ENCODE data around the gene SLX4IP. TPM values are rescaled to one million over a fixed set of nuclear protein-coding genes. Genes with fewer than 3 reads are reported as not detected.

The SLX4IP gene
- total RNA-seq, 1 experiment from 2014 or later, result 11.1 TPM

DNA sequence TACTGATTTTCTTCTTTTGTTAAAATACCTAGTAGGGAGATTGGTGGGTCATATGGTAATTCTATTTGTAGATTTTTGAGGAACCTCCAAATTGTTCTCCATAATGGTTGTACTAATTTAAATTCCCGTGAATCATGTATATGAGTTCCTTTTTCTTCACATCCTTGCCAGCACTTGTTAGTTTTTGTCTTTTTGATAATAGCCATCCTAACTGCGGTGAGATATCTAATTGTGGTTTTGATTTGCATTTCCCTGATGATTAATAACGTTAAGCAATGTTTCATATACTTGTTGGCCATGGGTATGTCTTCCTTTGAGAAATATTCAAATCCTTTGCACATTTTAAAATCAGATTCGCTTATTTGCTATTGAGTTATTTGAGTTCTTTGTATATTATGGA lies 127.8 kb downstream of the SLX4IP start:
- H3K79me2 ChIP-seq (ENCODE audit: insufficient read depth, low read length), result no peaks in the 10 kb centered on the region
- no peak overlapping the region for H3K9ac ChIP-seq (ENCODE audit: low read length)
- H4K20me1 ChIP-seq (ENCODE audit: insufficient read depth), result no peaks in the 10 kb centered on the region
- POLR2A ChIA-PET, result no interaction called here
- no peak overlapping the region for H3K27ac ChIP-seq (ENCODE audit: low read depth, low read length)
- DNase-seq (ENCODE audit: low read depth, low spot score) (no peak), ATAC-seq (no peak)
- 0 out of 2 replicates have a peak, but pooled peaks cover 4% of the 10 kb centered on the region for H3K9me2 ChIP-seq (ENCODE audit: insufficient read depth)
- H3K4me1 ChIP-seq (ENCODE audit: control insufficient read depth in 1 of 2, insufficient read depth in 2 of 2, low read length in 2 of 2), result peaks cover 23 to 39% of the 10 kb centered on the region in 2 experiments
- BruUV-seq (replicated peaks), result no TSS peak
- no peak overlapping the region for H3K4me2 ChIP-seq (ENCODE audit: low read length)
- intact Hi-C loops (cut with micrococcal nuclease), result no loop called here
- H3K27me3 ChIP-seq (ENCODE audit: insufficient read depth, low read length), result no peaks in the 10 kb centered on the region
- H3K9me3 ChIP-seq (ENCODE audit: control insufficient read depth in 1 of 2, insufficient read depth in 1 of 2, low read depth in 1 of 2, low read length in 2 of 2), result no peaks in the 10 kb centered on the region
- no peaks in the 10 kb centered on the region for H3K36me3 ChIP-seq (ENCODE audit: control insufficient read depth in 1 of 2, insufficient read depth in 2 of 2, low read length in 2 of 2)
- TF ChIP-seq FOSL1 (IDR thresholded peaks at IDR 0.05; ENCODE audit: low read depth), result no peak
- TF ChIP-seq POLR2A (IDR thresholded peaks at IDR 0.05; ENCODE audit: borderline replicate concordance, extremely low read depth, insufficient read depth, insufficient read length), result no peak
- TF ChIP-seq SRF (IDR thresholded peaks at IDR 0.05; ENCODE audit: low read depth), result no peak
- TF ChIP-seq, protein P1, sequence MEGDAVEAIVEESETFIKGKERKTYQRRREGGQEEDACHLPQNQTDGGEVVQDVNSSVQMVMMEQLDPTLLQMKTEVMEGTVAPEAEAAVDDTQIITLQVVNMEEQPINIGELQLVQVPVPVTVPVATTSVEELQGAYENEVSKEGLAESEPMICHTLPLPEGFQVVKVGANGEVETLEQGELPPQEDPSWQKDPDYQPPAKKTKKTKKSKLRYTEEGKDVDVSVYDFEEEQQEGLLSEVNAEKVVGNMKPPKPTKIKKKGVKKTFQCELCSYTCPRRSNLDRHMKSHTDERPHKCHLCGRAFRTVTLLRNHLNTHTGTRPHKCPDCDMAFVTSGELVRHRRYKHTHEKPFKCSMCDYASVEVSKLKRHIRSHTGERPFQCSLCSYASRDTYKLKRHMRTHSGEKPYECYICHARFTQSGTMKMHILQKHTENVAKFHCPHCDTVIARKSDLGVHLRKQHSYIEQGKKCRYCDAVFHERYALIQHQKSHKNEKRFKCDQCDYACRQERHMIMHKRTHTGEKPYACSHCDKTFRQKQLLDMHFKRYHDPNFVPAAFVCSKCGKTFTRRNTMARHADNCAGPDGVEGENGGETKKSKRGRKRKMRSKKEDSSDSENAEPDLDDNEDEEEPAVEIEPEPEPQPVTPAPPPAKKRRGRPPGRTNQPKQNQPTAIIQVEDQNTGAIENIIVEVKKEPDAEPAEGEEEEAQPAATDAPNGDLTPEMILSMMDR (IDR thresholded peaks at IDR 0.05 in 2 of 3, conservative IDR thresholded peaks at IDR 0.05 in 1 of 3; ENCODE audit: borderline replicate concordance in 1 of 3, insufficient read depth in 1 of 3, low read depth in 2 of 3, low read length in 2 of 3), result no peak
- TF ChIP-seq, protein P2, sequence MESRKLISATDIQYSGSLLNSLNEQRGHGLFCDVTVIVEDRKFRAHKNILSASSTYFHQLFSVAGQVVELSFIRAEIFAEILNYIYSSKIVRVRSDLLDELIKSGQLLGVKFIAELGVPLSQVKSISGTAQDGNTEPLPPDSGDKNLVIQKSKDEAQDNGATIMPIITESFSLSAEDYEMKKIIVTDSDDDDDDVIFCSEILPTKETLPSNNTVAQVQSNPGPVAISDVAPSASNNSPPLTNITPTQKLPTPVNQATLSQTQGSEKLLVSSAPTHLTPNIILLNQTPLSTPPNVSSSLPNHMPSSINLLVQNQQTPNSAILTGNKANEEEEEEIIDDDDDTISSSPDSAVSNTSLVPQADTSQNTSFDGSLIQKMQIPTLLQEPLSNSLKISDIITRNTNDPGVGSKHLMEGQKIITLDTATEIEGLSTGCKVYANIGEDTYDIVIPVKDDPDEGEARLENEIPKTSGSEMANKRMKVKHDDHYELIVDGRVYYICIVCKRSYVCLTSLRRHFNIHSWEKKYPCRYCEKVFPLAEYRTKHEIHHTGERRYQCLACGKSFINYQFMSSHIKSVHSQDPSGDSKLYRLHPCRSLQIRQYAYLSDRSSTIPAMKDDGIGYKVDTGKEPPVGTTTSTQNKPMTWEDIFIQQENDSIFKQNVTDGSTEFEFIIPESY (IDR thresholded peaks at IDR 0.05; ENCODE audit: extremely low read depth, insufficient replicate concordance, low read length), result no peak
- TF ChIP-seq EGR1 (IDR thresholded peaks at IDR 0.05; ENCODE audit: low read depth), result no peak
- TF ChIP-seq, protein P3, sequence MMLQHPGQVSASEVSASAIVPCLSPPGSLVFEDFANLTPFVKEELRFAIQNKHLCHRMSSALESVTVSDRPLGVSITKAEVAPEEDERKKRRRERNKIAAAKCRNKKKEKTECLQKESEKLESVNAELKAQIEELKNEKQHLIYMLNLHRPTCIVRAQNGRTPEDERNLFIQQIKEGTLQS (IDR thresholded peaks at IDR 0.05), result no peak
- TF ChIP-seq ZNF274 (IDR thresholded peaks at IDR 0.05; ENCODE audit: low read depth, low read length), result no peak
- no peak for TF ChIP-seq ZFX (IDR thresholded peaks at IDR 0.05)
- TF ChIP-seq EZH2 (IDR thresholded peaks at IDR 0.05), result no peak
- no peak for TF ChIP-seq SIN3A (IDR thresholded peaks at IDR 0.05; ENCODE audit: low read depth)
- no peak for TF ChIP-seq CBX3 (IDR thresholded peaks at IDR 0.05; ENCODE audit: low read depth)
- no peak for TF ChIP-seq POLR2AphosphoS5 (IDR thresholded peaks at IDR 0.05; ENCODE audit: low read depth, low read length)
- no peak overlapping the region for H2AFZ ChIP-seq (ENCODE audit: low read depth, low read length, poor library complexity, severe bottlenecking)
- RAD21 ChIA-PET (ENCODE audit: low non-redundant PET in 1 of 2, low total read pairs in 2 of 2, uncharacterized antibody in 2 of 2, unreplicated experiment in 2 of 2), result no interaction called here
- CTCF ChIA-PET, result no interaction called here
- H3K4me3 ChIP-seq (replicated peaks in 1 of 2; ENCODE audit: low read depth in 1 of 2, low read length in 2 of 2), result no peak overlapping the region

Measured in HCT116 (cell line).